SHP77 treated with DMSO at 0.1 percent for 48 hours (cell line): Measurements from ENCODE around the gene RGS6.
A peak's percentile ranks its signal among the peaks of the same experiment; 100 is the strongest.

ENCODE experiments used
- DNase-seq: peaks from one replicate; lab custom pipeline; 2025; lab: John Stamatoyannopoulos, UW

The RGS6 gene

GRCh38 chr14:72402377-72402772 lies 470.1 kb downstream of the RGS6 start:
- DNase-seq: no peak

- DNase-seq: no peak
Observed at GRCh38 chr14:72404106-72404774, 472.0 kb downstream of the RGS6 start.

GRCh38 chr14:72404998-72405397 lies 472.8 kb downstream of the RGS6 start:
- DNase-seq: no peak

GRCh38 chr14:72408020-72408419 lies 475.8 kb downstream of the RGS6 start:
- no peak for DNase-seq

DNA sequence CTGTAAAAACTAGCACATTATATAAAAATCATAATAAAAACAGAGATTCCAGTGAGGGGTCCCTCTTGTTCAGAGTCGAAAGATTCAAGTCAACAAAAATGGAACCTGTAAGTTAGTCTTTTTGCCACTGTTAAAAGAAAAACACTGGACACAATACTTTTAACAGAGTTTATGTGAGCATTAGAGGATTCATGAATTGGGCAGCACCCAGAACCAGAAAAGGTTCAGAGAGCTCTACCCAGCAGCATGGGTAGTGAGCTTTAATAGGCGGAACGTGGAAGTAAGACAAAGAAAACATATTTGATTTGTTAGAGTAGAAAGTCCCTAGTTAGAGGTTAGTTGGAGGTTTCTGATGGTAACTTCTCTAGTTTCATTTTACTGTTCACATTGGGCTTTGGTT lies 476.8 kb downstream of the RGS6 start:
- DNase-seq: no peak

GRCh38 chr14:72416081-72416849 lies 484.0 kb downstream of the RGS6 start:
- no peak for DNase-seq

DNA sequence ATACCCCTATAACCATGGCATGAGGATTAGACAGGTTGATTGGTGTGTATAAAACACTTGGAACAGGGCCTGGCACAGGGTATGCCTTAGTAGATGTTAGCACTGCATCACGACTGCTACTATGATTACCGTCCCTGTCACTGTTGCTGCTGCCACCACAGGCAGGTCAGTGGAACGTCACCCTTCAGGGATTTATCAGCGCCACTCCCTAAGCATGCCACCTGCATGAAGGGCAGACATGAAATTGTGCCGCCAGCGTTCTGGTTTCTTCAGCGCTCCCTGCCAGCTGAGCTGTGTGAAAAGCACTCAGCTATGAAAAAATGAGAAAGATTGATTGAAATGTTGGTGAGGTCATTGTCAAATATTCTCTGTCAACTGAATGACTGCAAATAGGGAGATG lies 484.7 kb downstream of the RGS6 start:
- peak; percentile 21 for DNase-seq

GRCh38 chr14:72418806-72419205 lies 486.6 kb downstream of the RGS6 start:
- no peak for DNase-seq

GRCh38 chr14:72419226-72419775 lies 487.1 kb downstream of the RGS6 start:
- no peak for DNase-seq

- no peak for DNase-seq
Observed at GRCh38 chr14:72420749-72421474, 488.7 kb downstream of the RGS6 start.

DNA sequence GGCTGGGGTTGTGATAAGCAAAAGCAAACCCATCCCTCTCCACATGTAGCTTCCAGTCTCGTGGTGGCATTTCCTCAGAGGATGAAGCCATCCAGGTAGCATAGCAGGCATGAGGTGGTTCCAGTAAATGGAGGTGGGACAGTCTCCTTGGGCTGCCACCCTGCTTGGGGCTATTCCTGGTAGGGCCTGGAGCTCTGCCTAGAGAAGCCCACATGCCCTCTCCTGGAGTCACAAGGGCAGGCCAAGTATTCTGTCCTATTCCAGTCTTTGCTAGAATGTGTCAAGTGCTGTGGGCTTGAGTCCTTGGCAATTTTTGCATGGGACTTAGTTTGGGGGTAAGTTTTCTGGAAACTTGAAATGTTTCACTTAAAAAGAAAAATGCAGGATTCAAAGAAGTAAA lies 491.7 kb downstream of the RGS6 start:
- no peak for DNase-seq

- no peak for DNase-seq
Observed at GRCh38 chr14:72430457-72430856, 498.2 kb downstream of the RGS6 start.

- DNase-seq: no peak
Observed at GRCh38 chr14:72432748-72433147, 500.5 kb downstream of the RGS6 start.

DNA sequence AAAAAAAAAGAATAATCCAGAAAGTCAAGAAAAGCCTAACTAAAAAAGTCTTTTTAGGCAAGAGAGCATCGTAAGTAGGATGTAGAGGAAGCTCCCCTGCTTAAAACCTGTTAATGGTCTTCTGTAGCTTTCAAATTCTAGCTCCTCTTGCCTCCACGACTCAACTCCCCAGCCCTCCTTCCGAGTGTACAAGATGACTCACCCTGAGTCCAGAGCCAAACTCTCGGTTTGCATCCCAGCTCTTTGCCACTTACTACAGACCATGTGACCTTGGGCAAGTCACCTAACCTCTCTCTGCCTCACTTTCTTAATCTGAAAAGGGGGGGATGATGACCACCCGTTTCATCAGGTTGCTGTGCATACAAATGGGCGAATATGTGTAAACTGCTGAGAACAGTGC lies 501.3 kb downstream of the RGS6 start:
- no peak for DNase-seq

DNA sequence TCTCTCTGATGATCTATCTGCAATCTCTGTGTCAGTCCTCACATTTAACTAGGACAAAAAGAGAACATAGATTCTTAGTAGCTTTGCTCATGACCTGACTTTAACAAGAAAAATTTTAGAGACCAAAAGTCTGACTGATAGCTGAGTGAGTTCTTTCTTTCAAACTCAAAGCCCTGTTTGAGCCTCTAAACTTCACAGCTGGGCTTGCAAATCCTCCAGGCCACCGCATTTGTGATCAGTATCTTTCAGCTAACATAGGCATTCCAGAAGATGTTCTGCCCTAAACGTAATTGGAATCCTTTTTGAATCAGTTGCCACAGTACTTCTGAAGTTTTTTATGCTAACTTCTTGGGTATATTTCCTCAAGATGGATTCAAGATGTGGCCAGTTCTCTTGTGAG lies 502.6 kb downstream of the RGS6 start:
- no peak for DNase-seq

- DNase-seq: no peak
Observed at GRCh38 chr14:72439707-72440106, 507.5 kb downstream of the RGS6 start.

GRCh38 chr14:72443256-72443655 lies 511.0 kb downstream of the RGS6 start:
- DNase-seq: no peak

- DNase-seq: no peak
Observed at GRCh38 chr14:72443991-72444441, 511.8 kb downstream of the RGS6 start.

- no peak for DNase-seq
Observed at GRCh38 chr14:72444701-72445100, 512.5 kb downstream of the RGS6 start.

- no peak for DNase-seq
Observed at GRCh38 chr14:72448212-72448611, 516.0 kb downstream of the RGS6 start.

GRCh38 chr14:72450473-72451044 lies 518.3 kb downstream of the RGS6 start:
- DNase-seq: no peak
